ENCODE results near the gene WIPF1. TPM values are rescaled to one million over a fixed set of nuclear protein-coding genes. Genes with fewer than 3 reads are reported as not detected.

The WIPF1 gene
- total RNA-seq, 4 donors from 2014 or later = 2.2 to 17.5 (median 6.0) TPM

GRCh38 chr2:174636987-174637386 lies 39.4 kb upstream of the WIPF1 start:
- H3K9me3 ChIP-seq = no peaks in the 10 kb centered on the region
- TF ChIP-seq CTCF (IDR thresholded peaks at IDR 0.05) = no peak
- H3K4me3 ChIP-seq = no peak overlapping the region
- peaks cover 0 to 40% (median 12%) of the 10 kb centered on the region in 3 donors for H3K4me1 ChIP-seq
- H3K27me3 ChIP-seq = no peaks in the 10 kb centered on the region
- intact Hi-C loops (cut with DNase I) = no loop called here
- H3K36me3 ChIP-seq = no peaks in the 10 kb centered on the region
- H3K27ac ChIP-seq = no peak overlapping the region
- 77 to 89% methylated on average over 1 of the region's 1 CpG for WGBS, 2 donors
- DNase-seq = no peak

GRCh38 chr2:174635776-174636404 lies 38.3 kb upstream of the WIPF1 start:
- Histone ChIP-seq H3K4me3 (no peak overlapping the region), H3K27ac (peak overlapping the region in 2 of 4 donors; percentile 4 to 72)
- 73 to 74% methylated on average over 3 of the region's 3 CpGs for WGBS, 2 donors

GRCh38 chr2:174635015-174635593 lies 37.5 kb upstream of the WIPF1 start:
- TF ChIP-seq POLR2A (IDR thresholded peaks at IDR 0.05) (no peak), CTCF (IDR thresholded peaks at IDR 0.05) (no peak)
- Histone ChIP-seq H3K9me3 (no peaks in the 10 kb centered on the region), H3K36me3 (no peaks in the 10 kb centered on the region), H3K27ac (peak overlapping the region; percentile 50 to 86 (median 68)), H3K4me3 (peak overlapping the region in 1 of 4 donors; percentile 56), H3K4me1 (peaks cover 0 to 52% (median 18%) of the 10 kb centered on the region in 3 donors), H3K27me3 (no peaks in the 10 kb centered on the region)
- intact Hi-C loops (cut with DNase I) = no loop called here
- DNase-seq = no peak
- 79 to 100% methylated on average over 3 of the region's 3 CpGs for WGBS, 2 donors

More at GRCh38 chr2:174635776-174636404, 38.3 kb upstream of the WIPF1 start:
- Histone ChIP-seq H3K4me1 (peaks cover 0 to 44% (median 12%) of the 10 kb centered on the region in 3 donors), H3K27me3 (no peaks in the 10 kb centered on the region), H3K9me3 (no peaks in the 10 kb centered on the region), H3K36me3 (no peaks in the 10 kb centered on the region)
- TF ChIP-seq CTCF (IDR thresholded peaks at IDR 0.05) (no peak), POLR2A (IDR thresholded peaks at IDR 0.05) (no peak)
- intact Hi-C loops (cut with DNase I) = no loop called here
- DNase-seq = no peak

GRCh38 chr2:174634130-174635014 lies 36.8 kb upstream of the WIPF1 start:
- DNase-seq = no peak
- no peaks in the 10 kb centered on the region for H3K9me3 ChIP-seq
- H3K27me3 ChIP-seq = no peaks in the 10 kb centered on the region
- peak overlapping the region; percentile 50 to 86 (median 68) for H3K27ac ChIP-seq
- no peaks in the 10 kb centered on the region for H3K36me3 ChIP-seq
- peak overlapping the region; percentile 0 to 56 (median 26) for H3K4me3 ChIP-seq
- WGBS, 2 donors = 46 to 51% methylated on average over 11 of the region's 13 CpGs
- intact Hi-C loops (cut with DNase I) = no loop called here
- TF ChIP-seq CTCF (IDR thresholded peaks at IDR 0.05) = no peak
- peak in 2 of 4 donors; percentile 17 to 51 for TF ChIP-seq POLR2A (IDR thresholded peaks at IDR 0.05)
- H3K4me1 ChIP-seq = peaks cover 0 to 54% (median 19%) of the 10 kb centered on the region in 3 donors

- WGBS, 2 donors = 30 to 54% methylated on average over 3 to 8 of the region's 8 CpGs
- Histone ChIP-seq H3K4me1 (peaks cover 0 to 54% (median 19%) of the 10 kb centered on the region in 3 donors), H3K4me3 (peak overlapping the region; percentile 0 to 56 (median 26)), H3K27me3 (no peaks in the 10 kb centered on the region), H3K36me3 (no peaks in the 10 kb centered on the region), H3K27ac (peak overlapping the region; percentile 25 to 81 (median 68)), H3K9me3 (no peaks in the 10 kb centered on the region)
- DNase-seq = no peak
- intact Hi-C loops (cut with DNase I) = no loop called here
- TF ChIP-seq POLR2A (IDR thresholded peaks at IDR 0.05) = no peak
- TF ChIP-seq CTCF (IDR thresholded peaks at IDR 0.05) = no peak
Measured at GRCh38 chr2:174633623-174633930, 36.0 kb upstream of the WIPF1 start.

All from esophagus squamous epithelium (tissue), 5 donors.